Measurements from ENCODE around the gene LAMA5.

The LAMA5 gene

DNA sequence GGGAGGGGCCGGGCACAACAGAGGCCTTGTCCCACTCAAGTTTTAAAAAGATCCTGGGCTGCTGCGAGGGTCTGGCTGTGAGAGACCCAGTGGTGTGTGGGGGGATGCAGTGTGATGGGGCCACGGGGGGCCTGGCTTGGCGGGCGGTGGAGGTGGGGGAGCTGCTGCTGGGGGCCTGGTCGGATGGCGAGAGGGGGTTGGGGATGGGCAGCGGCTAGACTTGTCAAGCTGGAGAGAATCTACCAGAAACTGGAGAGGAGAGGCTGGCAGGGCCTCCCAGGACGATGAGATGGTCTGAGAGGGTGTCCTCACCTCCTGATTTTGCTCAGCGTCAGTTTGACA, 24.9 kb upstream of the LAMA5 start:
- peaks cover 26% of the 10 kb centered on the region for H3K79me2 ChIP-seq (ENCODE audit: low read length)
- no peak overlapping the region for H3K27ac ChIP-seq (ENCODE audit: low read length)
- H3K27me3 ChIP-seq (ENCODE audit: low read depth, low read length) = no peaks in the 10 kb centered on the region
- H3K4me3 ChIP-seq (ENCODE audit: low read length) = no peak overlapping the region
- H3K9ac ChIP-seq (ENCODE audit: low read length) = no peak overlapping the region
- H2AFZ ChIP-seq (ENCODE audit: low read depth, low read length) = no peak overlapping the region
- peaks cover 13% of the 10 kb centered on the region for H3K4me1 ChIP-seq (ENCODE audit: low read length)
- H3K4me2 ChIP-seq (ENCODE audit: low read length) = no peak overlapping the region
- H4K20me1 ChIP-seq (ENCODE audit: insufficient read depth, low read length) = peaks cover 17% of the 10 kb centered on the region; the same call in 1 of the 2 replicates
- H3K36me3 ChIP-seq (replicated peaks; ENCODE audit: low read depth, low read length) = peaks cover 30% of the 10 kb centered on the region
- no peaks in the 10 kb centered on the region for H3K9me3 ChIP-seq (ENCODE audit: insufficient read depth, low read length)
- TF ChIP-seq, protein P1, sequence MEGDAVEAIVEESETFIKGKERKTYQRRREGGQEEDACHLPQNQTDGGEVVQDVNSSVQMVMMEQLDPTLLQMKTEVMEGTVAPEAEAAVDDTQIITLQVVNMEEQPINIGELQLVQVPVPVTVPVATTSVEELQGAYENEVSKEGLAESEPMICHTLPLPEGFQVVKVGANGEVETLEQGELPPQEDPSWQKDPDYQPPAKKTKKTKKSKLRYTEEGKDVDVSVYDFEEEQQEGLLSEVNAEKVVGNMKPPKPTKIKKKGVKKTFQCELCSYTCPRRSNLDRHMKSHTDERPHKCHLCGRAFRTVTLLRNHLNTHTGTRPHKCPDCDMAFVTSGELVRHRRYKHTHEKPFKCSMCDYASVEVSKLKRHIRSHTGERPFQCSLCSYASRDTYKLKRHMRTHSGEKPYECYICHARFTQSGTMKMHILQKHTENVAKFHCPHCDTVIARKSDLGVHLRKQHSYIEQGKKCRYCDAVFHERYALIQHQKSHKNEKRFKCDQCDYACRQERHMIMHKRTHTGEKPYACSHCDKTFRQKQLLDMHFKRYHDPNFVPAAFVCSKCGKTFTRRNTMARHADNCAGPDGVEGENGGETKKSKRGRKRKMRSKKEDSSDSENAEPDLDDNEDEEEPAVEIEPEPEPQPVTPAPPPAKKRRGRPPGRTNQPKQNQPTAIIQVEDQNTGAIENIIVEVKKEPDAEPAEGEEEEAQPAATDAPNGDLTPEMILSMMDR (IDR thresholded peaks at IDR 0.05; ENCODE audit: low read depth, low read length) = no peak
- no peak for TF ChIP-seq EZH2phosphoT487 (IDR thresholded peaks at IDR 0.05; ENCODE audit: low read depth)

DNA sequence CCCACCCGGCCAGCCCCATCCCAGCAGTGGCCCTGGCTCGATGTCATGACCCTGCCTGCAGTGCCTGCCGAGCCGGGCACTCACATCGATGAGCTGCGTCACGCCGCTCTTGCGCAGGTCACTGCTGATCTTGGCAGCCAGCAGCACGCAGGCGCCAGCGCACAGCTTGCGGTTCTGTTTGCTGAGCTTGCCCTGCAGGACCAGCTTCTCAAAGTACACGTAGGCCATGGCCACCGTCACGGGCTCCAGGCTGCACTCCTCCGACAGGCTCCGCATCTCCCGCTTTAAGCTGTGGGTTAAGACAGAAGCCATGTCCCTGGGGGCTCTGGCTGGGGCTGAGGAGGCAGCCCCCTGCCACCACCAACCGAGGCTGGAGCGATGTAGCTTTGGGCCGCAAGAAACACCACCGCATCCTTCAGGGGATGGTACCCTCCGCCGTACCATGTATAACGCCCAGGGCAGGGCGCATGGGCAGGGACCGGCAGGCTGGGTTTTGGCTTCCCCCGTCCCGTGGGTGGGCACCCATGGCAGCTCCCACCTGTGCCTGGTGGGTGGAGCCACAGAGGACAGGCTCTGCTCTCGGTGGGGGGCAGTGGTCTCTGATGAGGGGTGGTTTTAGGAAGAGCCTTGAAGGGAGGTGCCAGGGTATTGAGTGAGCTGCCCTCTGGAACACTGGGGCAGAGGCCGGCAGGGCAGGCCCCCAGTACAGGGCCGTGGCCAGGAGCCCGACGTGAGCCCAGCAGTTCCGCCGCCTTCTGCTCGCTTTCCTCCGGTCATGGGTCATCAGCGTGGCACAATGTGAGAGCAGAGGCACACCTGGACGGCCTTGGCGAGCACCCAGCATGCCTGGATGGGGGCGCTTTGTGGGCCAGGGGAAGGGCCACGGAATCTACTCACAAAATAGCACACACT, 24.3 kb upstream of the LAMA5 start:
- H3K36me3 ChIP-seq (replicated peaks; ENCODE audit: low read depth, low read length) = peaks cover 30% of the 10 kb centered on the region

DNA sequence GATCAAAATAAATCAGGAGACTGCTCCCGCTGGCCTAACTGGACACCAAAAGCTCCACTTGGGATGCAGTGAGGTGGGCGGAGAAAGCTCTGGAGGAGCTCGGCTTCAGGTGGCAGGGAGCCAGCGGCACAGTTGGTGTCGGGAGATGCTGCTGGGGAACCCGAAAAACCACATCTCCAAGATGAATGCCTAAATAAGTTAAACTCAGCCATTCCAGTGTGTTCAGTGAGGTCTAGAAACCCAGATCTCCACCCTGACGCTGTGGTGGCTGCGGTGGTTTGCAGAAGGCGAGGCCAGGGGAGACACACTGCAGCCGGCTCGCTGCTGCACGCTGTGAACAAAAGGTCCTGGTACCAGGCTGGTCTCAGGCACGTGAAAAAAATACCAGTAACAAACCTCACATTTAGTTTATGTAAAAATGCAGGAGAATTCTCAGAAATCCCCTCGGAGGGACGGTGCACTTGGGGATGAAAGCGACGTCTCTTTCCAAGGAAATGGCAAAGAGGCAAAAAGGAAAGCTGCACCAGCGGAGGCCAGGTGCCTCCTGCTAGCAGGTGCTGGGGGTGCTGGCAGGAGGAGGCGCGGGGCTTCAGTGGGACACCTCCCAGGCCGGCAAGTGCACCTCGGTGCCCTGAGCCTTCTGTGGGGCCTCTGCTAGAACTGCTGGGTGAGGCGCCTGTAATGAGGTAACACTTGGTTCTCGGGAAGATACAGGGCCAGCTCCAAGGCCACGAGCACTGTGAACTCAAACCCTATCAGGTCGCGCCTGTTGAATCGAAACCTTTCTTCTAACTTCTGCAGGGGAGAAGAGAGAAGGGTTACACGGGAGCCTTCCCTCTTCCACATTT, 23.4 kb upstream of the LAMA5 start:
- H3K27ac ChIP-seq (ENCODE audit: low read length) = no peak overlapping the region
- H3K9ac ChIP-seq (ENCODE audit: low read length) = no peak overlapping the region
- H3K27me3 ChIP-seq (ENCODE audit: low read depth, low read length) = no peaks in the 10 kb centered on the region
- H3K79me2 ChIP-seq (ENCODE audit: low read length) = peaks cover 41% of the 10 kb centered on the region
- H4K20me1 ChIP-seq (ENCODE audit: insufficient read depth, low read length) = peaks cover 17% of the 10 kb centered on the region; the same call in 1 of the 2 replicates
- H3K4me1 ChIP-seq (ENCODE audit: low read length) = peaks cover 13% of the 10 kb centered on the region
- TF ChIP-seq, protein P1 (IDR thresholded peaks at IDR 0.05; ENCODE audit: low read depth, low read length) = no peak
- TF ChIP-seq EZH2phosphoT487 (IDR thresholded peaks at IDR 0.05; ENCODE audit: low read depth) = no peak
- peaks cover 30% of the 10 kb centered on the region for H3K36me3 ChIP-seq (replicated peaks; ENCODE audit: low read depth, low read length)
- no peaks in the 10 kb centered on the region for H3K9me3 ChIP-seq (ENCODE audit: insufficient read depth, low read length)
- no peak overlapping the region for H3K4me2 ChIP-seq (ENCODE audit: low read length)
- H2AFZ ChIP-seq (ENCODE audit: low read depth, low read length) = no peak overlapping the region
- no peak overlapping the region for H3K4me3 ChIP-seq (ENCODE audit: low read length)

More for the DNA sequence above, 24.3 kb upstream of the LAMA5 start:
- Histone ChIP-seq H3K9ac (ENCODE audit: low read length) (no peak overlapping the region), H3K27ac (ENCODE audit: low read length) (no peak overlapping the region), H4K20me1 (ENCODE audit: insufficient read depth, low read length) (peaks cover 17% of the 10 kb centered on the region; the same call in 1 of the 2 replicates), H3K9me3 (ENCODE audit: insufficient read depth, low read length) (no peaks in the 10 kb centered on the region), H2AFZ (ENCODE audit: low read depth, low read length) (no peak overlapping the region), H3K27me3 (ENCODE audit: low read depth, low read length) (no peaks in the 10 kb centered on the region), H3K79me2 (ENCODE audit: low read length) (peaks cover 33% of the 10 kb centered on the region), H3K4me2 (ENCODE audit: low read length) (no peak overlapping the region), H3K4me1 (ENCODE audit: low read length) (peaks cover 13% of the 10 kb centered on the region), H3K4me3 (ENCODE audit: low read length) (no peak overlapping the region)
- TF ChIP-seq, protein P1 (IDR thresholded peaks at IDR 0.05; ENCODE audit: low read depth, low read length) = no peak
- no peak for TF ChIP-seq EZH2phosphoT487 (IDR thresholded peaks at IDR 0.05; ENCODE audit: low read depth)

DNA sequence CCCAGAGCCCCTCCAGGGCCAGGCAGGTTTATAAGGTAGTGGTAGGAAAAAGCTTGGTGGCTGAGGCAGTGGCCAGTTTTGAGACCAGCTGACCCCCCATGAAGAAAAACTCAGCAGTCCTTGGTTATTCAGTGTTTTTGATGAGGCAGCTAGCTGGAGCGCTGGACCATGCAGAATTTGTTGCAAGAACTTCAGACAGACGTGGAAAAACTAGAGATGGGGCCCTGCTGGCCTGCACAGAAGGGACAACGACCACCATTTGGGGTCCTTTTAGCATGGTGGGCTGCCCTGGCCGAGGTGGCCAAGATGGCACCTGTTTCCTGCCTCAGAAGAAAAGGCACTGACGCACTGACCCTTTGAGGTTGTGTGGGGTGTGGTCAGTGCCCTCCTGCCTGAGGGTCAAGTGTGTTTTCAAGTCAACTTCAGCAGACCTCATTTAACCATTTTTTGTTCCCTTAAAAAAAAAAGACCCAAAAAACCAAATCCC, 22.5 kb upstream of the LAMA5 start:
- no peaks in the 10 kb centered on the region for H3K9me3 ChIP-seq (ENCODE audit: insufficient read depth, low read length)
- peaks cover 17% of the 10 kb centered on the region for H3K4me1 ChIP-seq (ENCODE audit: low read length)
- H3K4me2 ChIP-seq (ENCODE audit: low read length) = no peak overlapping the region
- H3K79me2 ChIP-seq (ENCODE audit: low read length) = peaks cover 49% of the 10 kb centered on the region
- H3K27ac ChIP-seq (ENCODE audit: low read length) = no peak overlapping the region
- H3K4me3 ChIP-seq (ENCODE audit: low read length) = no peak overlapping the region
- H4K20me1 ChIP-seq (ENCODE audit: insufficient read depth, low read length) = peaks cover 17% of the 10 kb centered on the region; the same call in 1 of the 2 replicates
- H3K9ac ChIP-seq (ENCODE audit: low read length) = no peak overlapping the region
- H3K36me3 ChIP-seq (replicated peaks; ENCODE audit: low read depth, low read length) = peaks cover 30% of the 10 kb centered on the region
- TF ChIP-seq, protein P1 (IDR thresholded peaks at IDR 0.05; ENCODE audit: low read depth, low read length) = no peak
- TF ChIP-seq EZH2phosphoT487 (IDR thresholded peaks at IDR 0.05; ENCODE audit: low read depth) = no peak
- no peak overlapping the region for H2AFZ ChIP-seq (ENCODE audit: low read depth, low read length)
- H3K27me3 ChIP-seq (ENCODE audit: low read depth, low read length) = no peaks in the 10 kb centered on the region

All from OCI-LY3 (cell line).